IMR-90 (cell line): ENCODE data around the gene MAPK11. TPM values are rescaled to one million over a fixed set of nuclear protein-coding genes. Genes with fewer than 3 reads are reported as not detected.

Experiments used
- ATAC-seq: fragments of 200-7000 bp; cut with Tn5 transposase; 2 replicates; pipeline ENCODE4 v1.9.1; 2020; ENCODE audit warnings: low read depth, mild to moderate bottlenecking, moderate library complexity
- BruUV-seq: library from RNA; stranded (reverse); fragments of 400-500 nt; replicated peaks from 2 replicates; lab custom pipeline; 2021; lab: Mats Ljungman, UMichigan
- CTCF ChIA-PET: fragments of 300-600 bp; formaldehyde crosslinking; extraction: SDS; loops from one replicate; lab custom pipeline; 2021; ENCODE audit warnings: antibody characterized with exemption; lab: Yijun Ruan, JAX
- POLR2A ChIA-PET: fragments of 300-600 bp; sonication (Branson Sonifier 250); formaldehyde crosslinking; loops from one replicate; lab custom pipeline; 2022; ENCODE audit warnings: antibody characterized with exemption; ENCODE audit not compliant: unreplicated experiment; lab: Charles Lee
- DNase-seq: peaks from one replicate; pipeline ENCODE4 v3.0.0; 2013
- H2AFZ ChIP-seq: replicated peaks from 2 replicates; pipeline ENCODE3; 2013; ENCODE audit warnings: low read length, mild to moderate bottlenecking; ENCODE audit not compliant: poor library complexity
- H2AK5ac ChIP-seq: 2 replicates; pipeline ENCODE4 v1.6.1; 2013; ENCODE audit warnings: low read depth, low read length, inconsistent platforms
- H2AK9ac ChIP-seq: replicated peaks from 2 replicates; pipeline ENCODE3; 2013; ENCODE audit warnings: mild to moderate bottlenecking, low read depth, low read length, moderate library complexity; ENCODE audit not compliant: poor library complexity
- H2BK120ac ChIP-seq: 2 replicates; pipeline ENCODE4 v1.6.1; 2013; ENCODE audit warnings: low read depth, low read length, inconsistent platforms
- H2BK15ac ChIP-seq: 3 replicates; pipeline ENCODE4 v1.6.1; 2013; ENCODE audit warnings: low read depth, low read length, inconsistent platforms
- H2BK20ac ChIP-seq: 2 replicates; pipeline ENCODE4 v1.6.1; 2013; ENCODE audit warnings: low read depth, mild to moderate bottlenecking, inconsistent platforms, low read length, moderate library complexity
- H2BK5ac ChIP-seq: 2 replicates; pipeline ENCODE4 v1.6.1; 2013; ENCODE audit warnings: mild to moderate bottlenecking, low read depth, low read length, inconsistent platforms; ENCODE audit not compliant: poor library complexity, severe bottlenecking
- H3K14ac ChIP-seq: replicated peaks from 2 replicates; pipeline ENCODE4 v1.6.1; 2013; ENCODE audit warnings: low read depth, low read length, inconsistent platforms
- H3K18ac ChIP-seq: 2 replicates; pipeline ENCODE4 v1.6.1; 2013; ENCODE audit warnings: low read depth, low read length, control low read depth
- H3K23ac ChIP-seq: 2 replicates; pipeline ENCODE4 v1.6.1; 2013; ENCODE audit warnings: low read depth, low read length, inconsistent platforms
- H3K27ac ChIP-seq: 2 replicates; pipeline ENCODE4 v1.5.1; 2013; ENCODE audit warnings: mild to moderate bottlenecking, control low read depth, low read length; ENCODE audit not compliant: insufficient read depth
- H3K27me3 ChIP-seq: 2 replicates; pipeline ENCODE4 v1.6.1; 2013; ENCODE audit warnings: low read length; ENCODE audit not compliant: control insufficient read depth, insufficient read depth
- H3K36me3 ChIP-seq: 2 replicates; pipeline ENCODE4 v1.6.1; 2013; ENCODE audit warnings: low read length, mixed read lengths; ENCODE audit not compliant: control insufficient read depth, insufficient read depth
- H3K4ac ChIP-seq: 2 replicates; pipeline ENCODE4 v1.6.1; 2013; ENCODE audit warnings: low read depth, low read length, inconsistent platforms
- H3K4me1 ChIP-seq: 2 replicates; pipeline ENCODE4 v1.6.1; 2013; ENCODE audit warnings: low read length, mixed read lengths; ENCODE audit not compliant: control insufficient read depth, insufficient read depth
- H3K4me2 ChIP-seq: 2 replicates; pipeline ENCODE4 v1.6.1; 2013; ENCODE audit warnings: low read depth, mild to moderate bottlenecking, control low read depth, low read length, moderate library complexity
- H3K4me3 ChIP-seq: 2 replicates; pipeline ENCODE4 v1.5.1; 2013; ENCODE audit warnings: low read depth, mild to moderate bottlenecking, control low read depth, low read length, moderate library complexity; ENCODE audit not compliant: insufficient read depth
- H3K56ac ChIP-seq: 2 replicates; pipeline ENCODE4 v1.6.1; 2013; ENCODE audit warnings: low read length, inconsistent platforms; ENCODE audit not compliant: insufficient read depth; ENCODE audit errors: extremely low read depth
- H3K79me1 ChIP-seq, 2 experiments: 2 replicates each; pipeline ENCODE4 v1.6.1; 2013; ENCODE audit warnings: low read length in 2 of 2, inconsistent platforms in 1 of 2, low read depth in 1 of 2
- H3K9ac ChIP-seq: 2 replicates; pipeline ENCODE4 v1.6.1; 2013; ENCODE audit warnings: low read depth, low read length, control low read depth
- H3K9me1 ChIP-seq: 2 replicates; pipeline ENCODE4 v1.6.1; 2013; ENCODE audit warnings: low read length, inconsistent platforms; ENCODE audit not compliant: insufficient read depth
- H3K9me3 ChIP-seq: 2 replicates; pipeline ENCODE4 v1.6.1; 2013; ENCODE audit warnings: low read length; ENCODE audit not compliant: control insufficient read depth, insufficient read depth
- H4K20me1 ChIP-seq: 2 replicates; pipeline ENCODE4 v1.6.1; 2013; ENCODE audit warnings: low read length, inconsistent platforms; ENCODE audit not compliant: insufficient read depth
- H4K5ac ChIP-seq: 2 replicates; pipeline ENCODE4 v1.6.1; 2013; ENCODE audit warnings: mild to moderate bottlenecking, low read depth, low read length, control low read depth
- H4K8ac ChIP-seq, 2 experiments: 2 replicates each; pipeline ENCODE4 v1.6.1; 2013; ENCODE audit warnings: low read depth in 2 of 2, low read length in 2 of 2, control low read depth in 1 of 2, inconsistent platforms in 1 of 2
- H4K91ac ChIP-seq: 2 replicates; pipeline ENCODE4 v1.6.1; 2013; ENCODE audit warnings: low read depth, low read length, inconsistent platforms; ENCODE audit not compliant: insufficient read depth
- BHLHE40 ChIP-seq: fragments of 150-350 bp; IDR thresholded peaks from 2 replicates; pipeline ENCODE4 v1.6.1; 2016; ENCODE audit warnings: mild to moderate bottlenecking, low read depth, low read length
- CHD1 ChIP-seq: IDR thresholded peaks from 2 replicates; pipeline ENCODE4 v1.6.1; 2012; ENCODE audit warnings: low read depth, low read length, improper control_type of control experiment
- FOS ChIP-seq: fragments of 150-350 bp; IDR thresholded peaks from 2 replicates; pipeline ENCODE4 v1.6.1; 2016; ENCODE audit warnings: low read depth, low read length
- MAFK ChIP-seq: IDR thresholded peaks from 2 replicates; pipeline ENCODE4 v1.6.1; 2012; ENCODE audit warnings: low read depth, low read length, improper control_type of control experiment
- MAZ ChIP-seq: IDR thresholded peaks from 2 replicates; pipeline ENCODE4 v1.6.1; 2012; ENCODE audit warnings: low read depth, mild to moderate bottlenecking, low read length, improper control_type of control experiment, moderate library complexity, borderline replicate concordance
- NFE2L2 ChIP-seq: fragments of 150-350 bp; IDR thresholded peaks from 2 replicates; pipeline ENCODE4 v1.6.1; 2016; ENCODE audit warnings: low read depth, mild to moderate bottlenecking, low read length
- POLR2A ChIP-seq: IDR thresholded peaks from 2 replicates; pipeline ENCODE4 v1.6.1; 2012; ENCODE audit warnings: mild to moderate bottlenecking, low read depth, low read length
- USF2 ChIP-seq: fragments of 150-350 bp; IDR thresholded peaks from 2 replicates; pipeline ENCODE4 v1.6.1; 2017; ENCODE audit warnings: mild to moderate bottlenecking, antibody characterized with exemption, low read length, low read depth
- WGBS, 2 experiments: methylation state at CpG; one replicate each; pipeline versions ENCODE4 v1.1.5 to v1.1.7; 2013; ENCODE audit warnings: missing lambda C conversion rate in 2 of 2; ENCODE audit not compliant: insufficient read length in 1 of 2; ENCODE audit errors: extremely low coverage in 2 of 2; 5-methylcytosine and 5-hydroxymethylcytosine counted together
- dilution Hi-C: fragments of 300-500 bp; cut with HindIII; formaldehyde crosslinking; loops from one replicate; pipeline ENCODE4 v1.14.3; 2018; ENCODE audit warnings: low sequenced_read_pairs; ENCODE audit not compliant: unreplicated experiment
- in situ Hi-C: fragments of 300-500 bp; cut with MboI; formaldehyde crosslinking; loops from 3 replicates; pipeline ENCODE4 v1.14.3; 2019; ENCODE audit warnings: low sequenced_read_pairs, inconsistent platforms, mixed read lengths
- intact Hi-C: fragments of 100-400 bp; cut with micrococcal nuclease; formaldehyde crosslinking; loops from 2 replicates; pipeline ENCODE4 v1.10.0; 2022
- polyA plus RNA-seq, 3 experiments: library from polyadenylated mRNA; depleted of rRNA; stranded (reverse); fragments of >200 nt; gene quantifications; 2 replicates each; pipeline ENCODE4 v1.2.3, GENCODE V29; 2012; ENCODE audit warnings: low replicate concordance in 1 of 3
- total RNA-seq: library from RNA; depleted of rRNA; stranded (reverse); fragments of >200 nt; gene quantifications from 2 replicates; pipeline ENCODE4 v1.2.3, GENCODE V29; 2012

The MAPK11 gene
- total and polyA plus RNA-seq, 2 of the 4 experiments (the other 2 are of a cell fraction): 8.1 to 14.4 TPM

- Histone ChIP-seq H3K4me3 (no peak overlapping the region), H2AK5ac (peak overlapping the region; percentile 75; the same call in 1 of the 2 replicates), H3K36me3 (peaks cover 24% of the 10 kb centered on the region; the same call in 1 of the 2 replicates), H3K4me1 (peaks cover 65% of the 10 kb centered on the region), H3K4me2 (no peak overlapping the region; the same call in 1 of the 2 replicates), H3K9me3 (no peaks in the 10 kb centered on the region), H4K8ac (0 out of 4 replicates have a peak overlapping the region, but pooled peaks of 1 of the 2 experiments have one; percentile 28), H3K56ac (no peak overlapping the region), H3K27ac (peak overlapping the region; percentile 64), H4K5ac (no peak overlapping the region), H4K91ac (peak overlapping the region; percentile 21; the same call in 1 of the 2 replicates), H3K23ac (peak overlapping the region; percentile 58), H3K9ac (peak overlapping the region; percentile 3; the same call in 1 of the 2 replicates), H2BK120ac (no peak overlapping the region), H2AFZ (no peak overlapping the region), H2BK15ac (no peak overlapping the region), H3K18ac (no peak overlapping the region), H2AK9ac (peak overlapping the region; percentile 87), H2BK5ac (peak overlapping the region; percentile 77), H4K20me1 (peaks cover 78% of the 10 kb centered on the region), H3K4ac (peak overlapping the region; percentile 59), H3K9me1 (peaks cover 16% of the 10 kb centered on the region), H3K27me3 (no peaks in the 10 kb centered on the region), H3K14ac (no peak overlapping the region), H3K79me1 (peaks cover 0 to 47% of the 10 kb centered on the region in 2 experiments; a peak in 2 of 4 replicates), H2BK20ac (no peak overlapping the region)
- DNase-seq (no peak), ATAC-seq (no peak)
- dilution Hi-C loops: no loop called here
- no peak for TF ChIP-seq NFE2L2
- no peak for TF ChIP-seq USF2
- no peak for TF ChIP-seq FOS
- TF ChIP-seq MAFK: no peak
- TF ChIP-seq POLR2A: no peak
- TF ChIP-seq MAZ: no peak
- no peak for TF ChIP-seq CHD1
- TF ChIP-seq BHLHE40: no peak
- WGBS, 2 experiments: no CpG with 5 or more reads among the region's 5 CpGs
- BruUV-seq: no TSS peak
- intact Hi-C loops: no loop called here
- in situ Hi-C loops: no loop called here
- POLR2A ChIA-PET: no interaction called here
- CTCF ChIA-PET: no interaction called here
These were observed 32.4 kb upstream of the MAPK11 start for GRCh38 chr22:50302564-50302963.
